ENCODE data around the gene HES6. TPM values are rescaled to one million over a fixed set of nuclear protein-coding genes. Genes with fewer than 3 reads are reported as not detected.
A peak's percentile ranks its signal among the peaks of the same experiment; 100 is the strongest.
"Not testable (repeated sequence)": the region's sequence is repeated elsewhere in the genome, so short reads cannot be mapped to it uniquely, and the experiment has no call there.

The HES6 gene
- total RNA-seq, 1 experiment from 2014 or later: 8.4 TPM

DNA sequence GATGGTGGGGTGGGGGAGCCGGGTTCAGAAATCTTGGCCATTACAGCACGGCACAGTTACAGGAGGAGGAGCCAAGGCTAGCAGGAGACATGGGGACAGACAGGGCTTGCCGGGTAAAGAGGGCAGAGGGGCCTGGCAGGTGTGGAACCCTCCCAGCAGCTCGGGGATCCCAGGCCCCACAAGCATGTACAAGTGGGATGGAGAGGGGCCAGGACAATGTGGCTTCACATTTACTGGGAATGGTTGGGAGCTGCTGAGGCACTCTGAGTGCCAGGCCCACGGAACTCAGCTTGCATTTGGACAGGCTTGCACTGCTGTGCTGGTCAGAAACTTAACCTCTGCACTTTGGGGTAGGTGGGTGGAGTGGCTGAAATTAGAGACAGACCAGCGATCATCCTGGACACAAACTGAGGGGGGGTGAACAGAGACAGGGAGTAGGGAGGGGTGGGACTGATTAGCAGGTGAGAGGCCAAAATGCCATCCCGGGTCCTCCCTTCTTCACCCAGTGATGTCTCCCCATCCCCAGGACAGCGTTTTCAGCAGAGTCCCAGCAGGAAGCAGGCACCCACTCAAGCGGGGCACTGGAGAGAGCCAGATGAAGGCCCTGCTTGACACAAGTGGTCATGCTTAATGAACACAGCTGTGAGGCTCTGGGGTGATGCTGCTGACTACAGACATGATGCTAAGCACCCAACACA is 38.9 kb upstream of the HES6 start:
- Histone ChIP-seq H3K9me3 (ENCODE audit: insufficient read depth, low read depth) (no peaks in the 10 kb centered on the region), H3K4me2 (no peak overlapping the region), H3K4me1 (replicated peaks; ENCODE audit: insufficient read depth) (no peaks in the 10 kb centered on the region), H3K79me2 (ENCODE audit: low read depth) (peaks cover 39% of the 10 kb centered on the region), H3K27me3 (ENCODE audit: insufficient read depth, low read depth) (no peaks in the 10 kb centered on the region), H3F3A (ENCODE audit: insufficient read depth, low read depth) (no peaks in the 10 kb centered on the region), H4K20me1 (ENCODE audit: insufficient read depth) (peaks cover 5% of the 10 kb centered on the region; the same call in 1 of the 2 replicates), H2AFZ (no peak overlapping the region), H3K27ac (no peak overlapping the region), H3K9me2 (ENCODE audit: insufficient read depth) (no peaks in the 10 kb centered on the region), H3K36me3 (ENCODE audit: low read depth) (no peaks in the 10 kb centered on the region), H3K4me3 (no peak overlapping the region)
- ChIA-PET CTCF (interaction anchor here (0.6 kb wide), 1 partner anchor 10 kb away, joined by 3 read pairs; no protein-coding TSS in a partner anchor), POLR2A (ENCODE audit: unreplicated experiment) (interaction anchor here (0.5 kb wide), 1 partner anchor 11 kb away, joined by 6 read pairs; no protein-coding TSS in a partner anchor)
- intact Hi-C loops (cut with micrococcal nuclease; ENCODE audit: unreplicated experiment): no loop called here
- no peak for DNase-seq
- TF ChIP-seq EZH2 (IDR thresholded peaks at IDR 0.05; ENCODE audit: low read depth): no peak
- TF ChIP-seq, protein P1, sequence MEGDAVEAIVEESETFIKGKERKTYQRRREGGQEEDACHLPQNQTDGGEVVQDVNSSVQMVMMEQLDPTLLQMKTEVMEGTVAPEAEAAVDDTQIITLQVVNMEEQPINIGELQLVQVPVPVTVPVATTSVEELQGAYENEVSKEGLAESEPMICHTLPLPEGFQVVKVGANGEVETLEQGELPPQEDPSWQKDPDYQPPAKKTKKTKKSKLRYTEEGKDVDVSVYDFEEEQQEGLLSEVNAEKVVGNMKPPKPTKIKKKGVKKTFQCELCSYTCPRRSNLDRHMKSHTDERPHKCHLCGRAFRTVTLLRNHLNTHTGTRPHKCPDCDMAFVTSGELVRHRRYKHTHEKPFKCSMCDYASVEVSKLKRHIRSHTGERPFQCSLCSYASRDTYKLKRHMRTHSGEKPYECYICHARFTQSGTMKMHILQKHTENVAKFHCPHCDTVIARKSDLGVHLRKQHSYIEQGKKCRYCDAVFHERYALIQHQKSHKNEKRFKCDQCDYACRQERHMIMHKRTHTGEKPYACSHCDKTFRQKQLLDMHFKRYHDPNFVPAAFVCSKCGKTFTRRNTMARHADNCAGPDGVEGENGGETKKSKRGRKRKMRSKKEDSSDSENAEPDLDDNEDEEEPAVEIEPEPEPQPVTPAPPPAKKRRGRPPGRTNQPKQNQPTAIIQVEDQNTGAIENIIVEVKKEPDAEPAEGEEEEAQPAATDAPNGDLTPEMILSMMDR (conservative IDR thresholded peaks at IDR 0.05): no peak
- BruUV-seq (replicated peaks): no TSS peak

DNA sequence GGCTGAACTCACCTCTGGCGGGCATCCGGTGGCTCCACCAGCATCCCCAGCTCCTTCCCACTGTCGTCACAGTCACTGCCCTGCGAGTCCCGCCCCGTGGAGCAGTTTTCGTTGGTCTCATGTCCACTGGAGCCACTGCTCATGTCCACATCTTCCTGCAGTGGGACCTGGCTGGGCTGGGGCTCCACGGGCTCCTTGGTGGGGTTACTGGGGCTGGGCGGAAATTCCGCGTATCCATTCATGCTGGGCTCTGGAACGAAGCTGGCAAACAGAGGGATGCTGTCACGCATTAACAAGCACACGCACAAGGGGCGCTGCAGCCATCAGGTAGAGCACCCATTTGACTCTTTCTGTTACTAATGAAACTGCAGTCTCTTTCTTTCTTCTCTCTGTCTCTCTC is 37.9 kb upstream of the HES6 start:
- POLR2A ChIA-PET (ENCODE audit: unreplicated experiment): no interaction called here
- BruUV-seq (replicated peaks): no TSS peak
- Histone ChIP-seq H3F3A (ENCODE audit: insufficient read depth, low read depth) (no peaks in the 10 kb centered on the region), H3K4me2 (no peak overlapping the region), H3K4me3 (no peak overlapping the region), H3K9me2 (ENCODE audit: insufficient read depth) (no peaks in the 10 kb centered on the region), H3K4me1 (replicated peaks; ENCODE audit: insufficient read depth) (no peaks in the 10 kb centered on the region), H3K36me3 (ENCODE audit: low read depth) (no peaks in the 10 kb centered on the region), H3K79me2 (ENCODE audit: low read depth) (peaks cover 28% of the 10 kb centered on the region; the same call in 1 of the 2 replicates), H4K20me1 (ENCODE audit: insufficient read depth) (peaks cover 5% of the 10 kb centered on the region; the same call in 1 of the 2 replicates), H3K9me3 (ENCODE audit: insufficient read depth, low read depth) (no peaks in the 10 kb centered on the region), H2AFZ (no peak overlapping the region), H3K27me3 (ENCODE audit: insufficient read depth, low read depth) (no peaks in the 10 kb centered on the region), H3K27ac (no peak overlapping the region)
- CTCF ChIA-PET: no interaction called here
- intact Hi-C loops (cut with micrococcal nuclease; ENCODE audit: unreplicated experiment): no loop called here
- no peak for DNase-seq
- TF ChIP-seq, protein P1 (conservative IDR thresholded peaks at IDR 0.05): peak; percentile 38; the same call in 1 of the 2 replicates
- no peak for TF ChIP-seq EZH2 (IDR thresholded peaks at IDR 0.05; ENCODE audit: low read depth)

DNA sequence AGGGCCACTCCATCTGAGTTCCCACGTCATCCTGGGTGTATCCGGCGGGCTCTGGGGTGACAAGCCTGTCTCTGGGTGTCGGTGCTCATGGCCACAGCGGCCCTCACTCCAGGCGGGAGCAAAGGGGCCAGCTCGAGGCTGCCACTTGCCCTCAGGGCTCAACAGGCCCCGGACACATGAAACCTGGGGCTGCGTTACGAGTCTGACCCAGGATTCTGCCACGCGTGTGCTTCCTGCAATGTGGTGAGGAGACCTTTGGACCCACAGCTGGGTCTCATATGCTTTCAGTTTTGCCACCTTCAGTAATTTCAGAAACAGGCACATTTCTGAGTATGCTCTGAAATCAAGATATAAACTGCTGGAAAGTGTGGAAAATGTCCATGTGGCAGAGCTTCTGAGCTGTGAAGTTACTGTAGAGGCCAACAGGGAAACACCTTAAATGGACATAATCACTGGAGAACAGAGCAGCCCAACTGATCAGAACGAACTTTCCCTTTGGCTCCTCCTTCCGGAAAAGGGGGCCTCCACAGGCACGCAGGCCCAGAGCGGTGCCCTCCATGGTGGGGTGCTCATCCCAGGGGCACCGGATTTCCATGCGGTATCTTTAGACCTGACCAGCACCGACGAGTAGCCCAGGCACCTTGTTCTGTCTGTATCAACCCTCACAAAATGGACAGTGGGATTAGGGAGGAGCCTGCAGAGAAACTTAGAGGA is 34.5 kb upstream of the HES6 start:
- Histone ChIP-seq H3K4me2 (no peak overlapping the region), H3K4me3 (no peak overlapping the region), H3F3A (ENCODE audit: insufficient read depth, low read depth) (no peaks in the 10 kb centered on the region), H3K4me1 (replicated peaks; ENCODE audit: insufficient read depth) (no peaks in the 10 kb centered on the region), H4K20me1 (ENCODE audit: insufficient read depth) (no peaks in the 10 kb centered on the region), H3K36me3 (ENCODE audit: low read depth) (0 out of 2 replicates have a peak, but pooled peaks cover 4% of the 10 kb centered on the region), H2AFZ (no peak overlapping the region), H3K27ac (no peak overlapping the region), H3K9me3 (ENCODE audit: insufficient read depth, low read depth) (no peaks in the 10 kb centered on the region), H3K79me2 (ENCODE audit: low read depth) (peaks cover 7% of the 10 kb centered on the region; the same call in 1 of the 2 replicates), H3K9me2 (ENCODE audit: insufficient read depth) (no peaks in the 10 kb centered on the region), H3K27me3 (ENCODE audit: insufficient read depth, low read depth) (no peaks in the 10 kb centered on the region)
- intact Hi-C loops (cut with micrococcal nuclease; ENCODE audit: unreplicated experiment): no loop called here
- CTCF ChIA-PET: no interaction called here
- no TSS peak for BruUV-seq (replicated peaks)
- POLR2A ChIA-PET (ENCODE audit: unreplicated experiment): no interaction called here
- DNase-seq: no peak
- TF ChIP-seq, protein P1 (conservative IDR thresholded peaks at IDR 0.05): no peak
- TF ChIP-seq EZH2 (IDR thresholded peaks at IDR 0.05; ENCODE audit: low read depth): no peak

DNA sequence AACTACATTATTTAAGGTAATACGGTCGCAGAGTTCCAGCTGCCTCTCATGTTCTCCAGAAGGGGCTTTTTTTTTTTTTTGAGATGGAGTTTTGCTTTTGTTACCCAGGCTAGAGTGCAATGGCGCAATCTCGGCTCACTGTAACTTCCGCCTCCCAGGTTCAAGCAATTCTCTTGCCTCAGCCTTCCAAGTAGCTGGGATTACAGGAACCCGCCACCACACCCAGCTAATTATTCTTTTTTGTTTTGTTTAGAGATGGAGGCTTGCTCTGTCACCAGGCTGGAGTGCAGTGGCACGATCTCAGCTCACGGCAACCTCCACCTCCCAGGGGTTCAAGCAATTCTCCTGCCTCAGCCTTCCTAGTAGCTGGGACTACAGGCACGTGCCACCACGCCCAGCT is 33.6 kb upstream of the HES6 start:
- H3K27ac ChIP-seq; H2AFZ ChIP-seq; intact Hi-C loops (cut with micrococcal nuclease; ENCODE audit: unreplicated experiment); H3K36me3 ChIP-seq (ENCODE audit: low read depth); H3F3A ChIP-seq (ENCODE audit: insufficient read depth, low read depth); CTCF ChIA-PET; H3K4me1 ChIP-seq (replicated peaks; ENCODE audit: insufficient read depth); H3K27me3 ChIP-seq (ENCODE audit: insufficient read depth, low read depth); H3K4me3 ChIP-seq; H3K9me2 ChIP-seq (ENCODE audit: insufficient read depth); POLR2A ChIA-PET (ENCODE audit: unreplicated experiment); H4K20me1 ChIP-seq (ENCODE audit: insufficient read depth); DNase-seq; H3K9me3 ChIP-seq (ENCODE audit: insufficient read depth, low read depth); H3K4me2 ChIP-seq; H3K79me2 ChIP-seq (ENCODE audit: low read depth); BruUV-seq (replicated peaks): not testable (repeated sequence)
